K562 (cell line): ENCODE results near the gene CYFIP2. TPM values are rescaled to one million over a fixed set of nuclear protein-coding genes. Genes with fewer than 3 reads are reported as not detected.
A peak's percentile ranks its signal among the peaks of the same experiment; 100 is the strongest.

ENCODE experiments used
- CBFA2T2 ChIP-seq: fragments of 450-650 bp; conservative IDR thresholded peaks from 2 replicates; pipeline ENCODE4 v1.6.1; 2017; ENCODE audit warnings: mild to moderate bottlenecking
- CLOCK ChIP-seq: fragments of 250-450 bp; sonication (Bioruptor Pico); IDR thresholded peaks from 2 replicates; pipeline ENCODE4 v1.4.0; 2020; ENCODE audit warnings: mild to moderate bottlenecking, moderate library complexity, borderline replicate concordance
- CTCF ChIP-seq, 3 experiments: IDR thresholded peaks in 2 of 3; conservative IDR thresholded peaks in 1 of 3; 2 replicates each; pipeline ENCODE4 v1.5.1; 2011 to 2012; ENCODE audit warnings: low read length in 3 of 3, mild to moderate bottlenecking in 3 of 3, control low read depth in 2 of 3, improper control_type of control experiment in 1 of 3, inconsistent platforms in 1 of 3, low read depth in 1 of 3, mixed read lengths in 1 of 3, moderate library complexity in 1 of 3; ENCODE audit not compliant: insufficient read depth in 2 of 3
- DEAF1 ChIP-seq: fragments of 450-650 bp; formaldehyde crosslinking; IDR thresholded peaks from 2 replicates; pipeline ENCODE4 v1.4.0; 2020; ENCODE audit warnings: mild to moderate bottlenecking, moderate library complexity
- HMBOX1 ChIP-seq: sonication (generic); IDR thresholded peaks from 2 replicates; pipeline ENCODE4 v1.6.1; 2016
- NRF1 ChIP-seq, 2 experiments: fragments of 450-650 bp; IDR thresholded peaks in 1 of 2; conservative IDR thresholded peaks in 1 of 2; 2 replicates each; pipeline ENCODE4 v1.6.1; 2014; ENCODE audit warnings: mild to moderate bottlenecking in 2 of 2
- RAD21 ChIP-seq, 2 experiments: fragments of 250-450 bp in 1 of 2; fragments of 450-650 bp in 1 of 2; sonication (Bioruptor Pico) in 1 of 2; formaldehyde crosslinking in 1 of 2; IDR thresholded peaks in 1 of 2; conservative IDR thresholded peaks in 1 of 2; 2 replicates each; pipeline versions ENCODE4 v1.4.0 to v1.8.0; 2020 to 2022; ENCODE audit warnings: mild to moderate bottlenecking in 2 of 2, moderate library complexity in 1 of 2
- RCOR1 ChIP-seq, 2 experiments: IDR thresholded peaks; 2 replicates each; pipeline ENCODE4 v1.6.1; 2012; ENCODE audit warnings: low read depth in 2 of 2, low read length in 2 of 2, borderline replicate concordance in 1 of 2, improper control_type of control experiment in 1 of 2
- REST ChIP-seq, 2 experiments: fragments of 450-650 bp; formaldehyde crosslinking in 1 of 2; IDR thresholded peaks; 2 replicates each; pipeline versions ENCODE4 v1.4.0 to v1.6.1; 2014 to 2020; ENCODE audit warnings: mild to moderate bottlenecking in 2 of 2, borderline replicate concordance in 1 of 2, low read depth in 1 of 2
- ZKSCAN8 ChIP-seq: fragments of 200-800 bp; sonication (Bioruptor generic); IDR thresholded peaks from 2 replicates; pipeline ENCODE4 v1.6.1; 2016; ENCODE audit warnings: missing genetic modification characterization, missing compliant biosample characterization
- polyA plus RNA-seq, 8 experiments: library from polyadenylated mRNA; depleted of rRNA in 4 of 8; stranded (reverse) in 5 of 8; unstranded in 3 of 8; fragments of >200 nt; fragmentation: Nextera tagmentation in 2 of 8; fragmentation: Illumina TruSeq in 1 of 8; extraction: Ambion mirVana in 2 of 8; extraction: Trizol in 1 of 8; gene quantifications; 2 replicates each; pipeline versions ENCODE4 v1.2.1 to v1.2.3, GENCODE V29; 2011 to 2014; ENCODE audit warnings: inconsistent platforms in 1 of 8, missing spikeins in 1 of 8
- total RNA-seq, 7 experiments: library from RNA; depleted of rRNA in 6 of 7; stranded (reverse); fragments of >200 nt in 6 of 7; fragmentation: Illumina TruSeq in 2 of 7; extraction: Trizol in 2 of 7; gene quantifications; 2 replicates each; pipeline versions ENCODE4 v1.2.1 to v1.2.3, GENCODE V29; 2011 to 2021; ENCODE audit warnings: low replicate concordance in 1 of 7

CYFIP2 gene
- total and polyA plus RNA-seq, 9 of the 15 experiments (the other 6 are each of a cell fraction or from before 2014, with no cell fraction given): 0.76 to 2.9 (median 1.4) TPM; not detected in 1

GRCh38 chr5:157312492-157312891 lies 46.6 kb downstream of the CYFIP2 start (continued):
- TF ChIP-seq HMBOX1: no peak
- peak; percentile 66 to 75 (median 70) for TF ChIP-seq CTCF (IDR thresholded peaks at IDR 0.05 in 2 of 3, conservative IDR thresholded peaks at IDR 0.05 in 1 of 3; ENCODE audit: insufficient read depth in 2 of 3, low read depth in 1 of 3, low read length in 3 of 3)
- peak in 1 of 2 experiments; percentile 43; a peak in 2 of 4 replicates for TF ChIP-seq NRF1 (conservative IDR thresholded peaks at IDR 0.05 in 1 of 2, IDR thresholded peaks at IDR 0.05 in 1 of 2)
- TF ChIP-seq CLOCK (CRISPR knock-in tag): no peak
- no peak for TF ChIP-seq ZKSCAN8
- peak; percentile 61 for TF ChIP-seq REST (IDR thresholded peaks at IDR 0.05; ENCODE audit: borderline replicate concordance)
- no peak for TF ChIP-seq REST (CRISPR knock-in tag; IDR thresholded peaks at IDR 0.05; ENCODE audit: low read depth)
- 0 out of 4 replicates have a peak, but pooled peaks of 1 of the 2 experiments have one; percentile 27 for TF ChIP-seq RCOR1 (IDR thresholded peaks at IDR 0.05; ENCODE audit: borderline replicate concordance in 1 of 2, low read depth in 2 of 2, low read length in 2 of 2)
- peak; percentile 75 to 81 for TF ChIP-seq RAD21 (CRISPR knock-in tag; conservative IDR thresholded peaks at IDR 0.05 in 1 of 2, IDR thresholded peaks at IDR 0.05 in 1 of 2)
- no peak for TF ChIP-seq CBFA2T2
- peak; percentile 78 for TF ChIP-seq DEAF1 (CRISPR knock-in tag)
